ENCODE results near the gene TPGS2. TPM values are rescaled to one million over a fixed set of nuclear protein-coding genes. Genes with fewer than 3 reads are reported as not detected.

Gene TPGS2
- total RNA-seq, 1 experiment from 2014 or later: 49.7 TPM

DNA sequence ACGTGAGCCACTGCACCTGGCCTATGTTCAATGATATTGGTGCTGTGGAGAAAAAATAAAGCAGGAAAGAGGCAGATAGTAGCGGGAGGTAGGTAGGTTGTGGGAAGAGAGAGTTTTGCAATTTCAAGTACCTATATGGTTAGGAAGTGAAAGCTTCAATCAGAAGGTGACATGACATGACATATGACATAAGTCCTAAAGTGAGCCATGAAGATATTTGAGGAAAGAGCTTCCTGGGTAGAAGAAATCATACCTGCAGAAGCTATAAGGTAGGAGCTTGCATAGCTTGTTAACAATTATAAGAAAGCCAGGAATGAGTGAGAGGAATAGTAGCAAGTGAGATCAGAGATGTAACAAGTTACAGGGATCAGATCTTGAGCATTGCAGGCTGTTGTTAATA is 4.3 kb upstream of the TPGS2 start:
- H3K4me1 ChIP-seq: no peaks in the 10 kb centered on the region
- intact Hi-C loops (cut with micrococcal nuclease; ENCODE audit: unreplicated experiment): no loop called here
- no peaks in the 10 kb centered on the region for H3K27me3 ChIP-seq (replicated peaks; ENCODE audit: control insufficient read depth, insufficient read depth, low read length)
- Mint-ChIP-seq H3K9me3 (ENCODE audit: unreplicated experiment) (no peaks in the 10 kb centered on the region), H3K4me3 (ENCODE audit: unreplicated experiment) (no peak overlapping the region), H3K27ac (ENCODE audit: unreplicated experiment) (no peak overlapping the region), H3K4me1 (ENCODE audit: low read depth, unreplicated experiment) (no peaks in the 10 kb centered on the region), H3K27me3 (ENCODE audit: insufficient read depth, unreplicated experiment) (no peaks in the 10 kb centered on the region), H3K36me3 (ENCODE audit: insufficient read depth, unreplicated experiment) (no peaks in the 10 kb centered on the region)
- no TSS peak for BruUV-seq (replicated peaks)
- TF ChIP-seq, protein P1, sequence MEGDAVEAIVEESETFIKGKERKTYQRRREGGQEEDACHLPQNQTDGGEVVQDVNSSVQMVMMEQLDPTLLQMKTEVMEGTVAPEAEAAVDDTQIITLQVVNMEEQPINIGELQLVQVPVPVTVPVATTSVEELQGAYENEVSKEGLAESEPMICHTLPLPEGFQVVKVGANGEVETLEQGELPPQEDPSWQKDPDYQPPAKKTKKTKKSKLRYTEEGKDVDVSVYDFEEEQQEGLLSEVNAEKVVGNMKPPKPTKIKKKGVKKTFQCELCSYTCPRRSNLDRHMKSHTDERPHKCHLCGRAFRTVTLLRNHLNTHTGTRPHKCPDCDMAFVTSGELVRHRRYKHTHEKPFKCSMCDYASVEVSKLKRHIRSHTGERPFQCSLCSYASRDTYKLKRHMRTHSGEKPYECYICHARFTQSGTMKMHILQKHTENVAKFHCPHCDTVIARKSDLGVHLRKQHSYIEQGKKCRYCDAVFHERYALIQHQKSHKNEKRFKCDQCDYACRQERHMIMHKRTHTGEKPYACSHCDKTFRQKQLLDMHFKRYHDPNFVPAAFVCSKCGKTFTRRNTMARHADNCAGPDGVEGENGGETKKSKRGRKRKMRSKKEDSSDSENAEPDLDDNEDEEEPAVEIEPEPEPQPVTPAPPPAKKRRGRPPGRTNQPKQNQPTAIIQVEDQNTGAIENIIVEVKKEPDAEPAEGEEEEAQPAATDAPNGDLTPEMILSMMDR (IDR thresholded peaks at IDR 0.05; ENCODE audit: insufficient read depth in 1 of 2, low read depth in 1 of 2, low read length in 1 of 2, severe bottlenecking in 1 of 2, unreplicated experiment in 1 of 2): no peak
- no peaks in the 10 kb centered on the region for H3K36me3 ChIP-seq (ENCODE audit: control insufficient read depth, insufficient read depth, low read length)
- CTCF ChIA-PET: no interaction called here
- H3K9me3 ChIP-seq: no peaks in the 10 kb centered on the region
- no peak for DNase-seq
- POLR2A ChIA-PET: no interaction called here
- no peak overlapping the region for H3K4me3 ChIP-seq (ENCODE audit: low read depth, low read length)

DNA sequence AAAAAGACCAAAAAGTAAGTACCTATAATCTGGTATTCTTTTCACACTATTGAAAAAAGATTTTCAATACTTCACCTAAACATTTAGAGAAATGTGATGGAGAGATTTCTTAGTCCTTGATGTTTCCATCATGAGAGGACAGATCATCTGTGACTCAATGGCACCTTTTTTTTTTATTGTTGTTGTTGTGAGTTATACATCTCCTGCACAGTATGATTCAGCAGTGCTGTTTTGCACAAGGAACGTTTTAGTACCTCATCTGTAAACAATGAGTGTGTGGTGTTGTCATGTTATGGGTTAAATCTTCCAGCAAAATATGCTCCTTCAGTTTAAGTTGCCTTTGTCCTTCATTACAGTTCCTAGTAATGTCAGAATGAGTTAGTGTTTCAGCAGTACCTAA is 2.3 kb upstream of the TPGS2 start:
- POLR2A ChIA-PET: no interaction called here
- no TSS peak for BruUV-seq (replicated peaks)
- intact Hi-C loops (cut with micrococcal nuclease; ENCODE audit: unreplicated experiment): no loop called here

DNA sequence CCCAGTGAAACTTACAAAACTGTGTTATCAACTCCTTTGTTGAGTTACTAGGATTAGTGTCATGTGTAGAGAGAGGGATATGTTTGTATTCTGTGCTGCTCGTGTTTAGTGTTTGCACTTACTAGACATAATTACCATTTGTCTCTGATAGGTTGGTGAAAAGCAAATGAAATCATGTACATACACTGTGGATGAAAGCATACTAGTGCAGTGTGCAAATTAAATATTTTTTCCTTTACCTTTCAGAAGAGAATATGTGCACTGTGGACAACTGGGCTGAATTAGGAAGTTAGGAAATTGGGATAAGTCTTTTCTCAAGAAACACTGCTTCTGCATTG is 1.3 kb upstream of the TPGS2 start:
- Mint-ChIP-seq H3K4me1 (ENCODE audit: low read depth, unreplicated experiment) (peaks cover 8% of the 10 kb centered on the region), H3K27me3 (ENCODE audit: insufficient read depth, unreplicated experiment) (no peaks in the 10 kb centered on the region), H3K27ac (ENCODE audit: unreplicated experiment) (peak overlapping the region; percentile 57), H3K9me3 (ENCODE audit: unreplicated experiment) (no peaks in the 10 kb centered on the region), H3K4me3 (ENCODE audit: unreplicated experiment) (peak overlapping the region; percentile 94), H3K36me3 (ENCODE audit: insufficient read depth, unreplicated experiment) (no peaks in the 10 kb centered on the region)
- TF ChIP-seq, protein P1 (IDR thresholded peaks at IDR 0.05; ENCODE audit: insufficient read depth in 1 of 2, low read depth in 1 of 2, low read length in 1 of 2, severe bottlenecking in 1 of 2, unreplicated experiment in 1 of 2): no peak
- Histone ChIP-seq H3K9me3 (no peaks in the 10 kb centered on the region), H3K27me3 (replicated peaks; ENCODE audit: control insufficient read depth, insufficient read depth, low read length) (no peaks in the 10 kb centered on the region), H3K36me3 (ENCODE audit: control insufficient read depth, insufficient read depth, low read length) (no peaks in the 10 kb centered on the region), H3K4me1 (no peaks in the 10 kb centered on the region), H3K4me3 (ENCODE audit: low read depth, low read length) (peak overlapping the region; percentile 84)
- no TSS peak for BruUV-seq (replicated peaks)
- ChIA-PET CTCF (no interaction called here), POLR2A (no interaction called here)
- no peak for DNase-seq
- intact Hi-C loops (cut with micrococcal nuclease; ENCODE audit: unreplicated experiment): no loop called here

More for the DNA sequence above, 2.3 kb upstream of the TPGS2 start:
- Mint-ChIP-seq H3K4me3 (ENCODE audit: unreplicated experiment) (no peak overlapping the region), H3K27ac (ENCODE audit: unreplicated experiment) (no peak overlapping the region), H3K27me3 (ENCODE audit: insufficient read depth, unreplicated experiment) (no peaks in the 10 kb centered on the region), H3K4me1 (ENCODE audit: low read depth, unreplicated experiment) (peaks cover 8% of the 10 kb centered on the region), H3K36me3 (ENCODE audit: insufficient read depth, unreplicated experiment) (no peaks in the 10 kb centered on the region), H3K9me3 (ENCODE audit: unreplicated experiment) (no peaks in the 10 kb centered on the region)
- Histone ChIP-seq H3K4me3 (ENCODE audit: low read depth, low read length) (no peak overlapping the region), H3K36me3 (ENCODE audit: control insufficient read depth, insufficient read depth, low read length) (no peaks in the 10 kb centered on the region), H3K27me3 (replicated peaks; ENCODE audit: control insufficient read depth, insufficient read depth, low read length) (no peaks in the 10 kb centered on the region), H3K4me1 (no peaks in the 10 kb centered on the region), H3K9me3 (no peaks in the 10 kb centered on the region)
- TF ChIP-seq, protein P1 (IDR thresholded peaks at IDR 0.05; ENCODE audit: insufficient read depth in 1 of 2, low read depth in 1 of 2, low read length in 1 of 2, severe bottlenecking in 1 of 2, unreplicated experiment in 1 of 2): no peak
- no peak for DNase-seq
- CTCF ChIA-PET: no interaction called here

Measured in Caco-2 (cell line).